SU-DHL-6 (cell line): ENCODE results near the gene CIB4.

ENCODE experiments used
- H2AFZ ChIP-seq: fragments of 200-600 bp; sonication (generic); 2 replicates; pipeline ENCODE4 v1.6.1; 2014; ENCODE audit warnings: low read depth, mild to moderate bottlenecking, moderate library complexity, mixed read lengths, antibody characterized with exemption, low read length; ENCODE audit not compliant: severe bottlenecking
- H3F3A ChIP-seq: fragments of 200-600 bp; shearing (Covaris generic); 2 replicates; pipeline ENCODE4 v1.6.0; 2016; ENCODE audit warnings: antibody characterized with exemption, mild to moderate bottlenecking; ENCODE audit not compliant: insufficient read depth
- H3K27ac ChIP-seq: fragments of 200-600 bp; sonication (generic); 2 replicates; pipeline ENCODE4 v1.5.1; 2016; ENCODE audit warnings: low read depth, mild to moderate bottlenecking, low read length, moderate library complexity, mixed read lengths
- H3K27me3 ChIP-seq: fragments of 200-600 bp; sonication (generic), shearing (Covaris generic); 2 replicates; pipeline ENCODE4 v1.6.0; 2014; ENCODE audit warnings: mild to moderate bottlenecking, low read length
- H3K36me3 ChIP-seq: fragments of 200-600 bp; sonication (generic); 2 replicates; pipeline ENCODE4 v1.6.1; 2014; ENCODE audit warnings: mild to moderate bottlenecking, low read length, mixed read lengths
- H3K4me2 ChIP-seq: fragments of 300-600, 200-600 bp; shearing (Covaris generic), sonication (generic); 2 replicates; pipeline ENCODE4 v1.6.0; 2014; ENCODE audit warnings: low read length, low read depth, mild to moderate bottlenecking; ENCODE audit not compliant: poor library complexity, severe bottlenecking
- H3K4me3 ChIP-seq: fragments of 200-600 bp; sonication (generic); 2 replicates; pipeline ENCODE4 v1.5.1; 2014; ENCODE audit warnings: antibody characterized with exemption, low read length, mild to moderate bottlenecking, mixed read lengths; ENCODE audit not compliant: insufficient read depth, poor library complexity, severe bottlenecking
- H3K79me2 ChIP-seq: fragments of 200-600 bp; sonication (generic); 2 replicates; pipeline ENCODE4 v1.6.1; 2014; ENCODE audit warnings: mild to moderate bottlenecking, low read length, moderate library complexity; ENCODE audit not compliant: insufficient read depth
- H3K9ac ChIP-seq: fragments of 200-600 bp; sonication (generic); 2 replicates; pipeline ENCODE4 v1.7.0; 2014; ENCODE audit warnings: mild to moderate bottlenecking, low read length
- H3K9me2 ChIP-seq: fragments of 200-600 bp; sonication (generic); replicated peaks from 2 replicates; pipeline ENCODE4 v1.6.1; 2014; ENCODE audit warnings: low read length; ENCODE audit not compliant: insufficient read depth
- H3K9me3 ChIP-seq: fragments of 200-600 bp; sonication (generic); 2 replicates; pipeline ENCODE4 v1.6.1; 2014; ENCODE audit warnings: low read length, mixed read lengths; ENCODE audit not compliant: insufficient read depth
- H4K20me1 ChIP-seq: fragments of 200-600 bp; sonication (generic); 2 replicates; pipeline ENCODE4 v1.6.1; 2014; ENCODE audit warnings: low read depth, mild to moderate bottlenecking, antibody characterized with exemption, low read length, moderate library complexity, mixed read lengths
- CTCF ChIP-seq: fragments of 200-600 bp; sonication (generic); IDR thresholded peaks from one replicate; pipeline ENCODE4 v1.5.1; 2017; ENCODE audit warnings: antibody characterized with exemption, mild to moderate bottlenecking, low read length, moderate library complexity; ENCODE audit not compliant: insufficient read depth, poor library complexity, severe bottlenecking
- EZH2phosphoT487 ChIP-seq: fragments of 200-600 bp; sonication (generic), shearing (Covaris generic); conservative IDR thresholded peaks from 2 replicates; pipeline ENCODE4 v1.6.1; 2018; ENCODE audit warnings: mild to moderate bottlenecking, antibody characterized with exemption, low read length, moderate library complexity, mixed read lengths

Gene CIB4

GRCh38 chr2:26534865-26535662 is 106.1 kb downstream of the CIB4 start:
- H3K4me3 ChIP-seq: no peak overlapping the region
- H3K9me3 ChIP-seq: no peaks in the 10 kb centered on the region
- no peak overlapping the region for H3K9ac ChIP-seq
- no peak overlapping the region for H3K27ac ChIP-seq
- H4K20me1 ChIP-seq: no peaks in the 10 kb centered on the region
- TF ChIP-seq EZH2phosphoT487 (no peak), CTCF (no peak)
- no peak overlapping the region for H3K4me2 ChIP-seq
- H3F3A ChIP-seq: no peaks in the 10 kb centered on the region
- no peaks in the 10 kb centered on the region for H3K79me2 ChIP-seq
- no peaks in the 10 kb centered on the region for H3K36me3 ChIP-seq
- no peaks in the 10 kb centered on the region for H3K27me3 ChIP-seq
- no peak overlapping the region for H2AFZ ChIP-seq
- no peaks in the 10 kb centered on the region for H3K9me2 ChIP-seq

- no peaks in the 10 kb centered on the region for H3K27me3 ChIP-seq
- no peaks in the 10 kb centered on the region for H3K36me3 ChIP-seq
- no peak overlapping the region for H3K4me3 ChIP-seq
- H3K9me3 ChIP-seq: no peaks in the 10 kb centered on the region
- H3F3A ChIP-seq: no peaks in the 10 kb centered on the region
- H3K4me2 ChIP-seq: no peak overlapping the region
- no peak overlapping the region for H3K9ac ChIP-seq
- H3K9me2 ChIP-seq: no peaks in the 10 kb centered on the region
- H3K79me2 ChIP-seq: no peaks in the 10 kb centered on the region
- TF ChIP-seq EZH2phosphoT487: no peak
- TF ChIP-seq CTCF: no peak
- H2AFZ ChIP-seq: no peak overlapping the region
- H3K27ac ChIP-seq: no peak overlapping the region
- H4K20me1 ChIP-seq: no peaks in the 10 kb centered on the region
These were observed 106.9 kb downstream of the CIB4 start for GRCh38 chr2:26534098-26534864.

DNA sequence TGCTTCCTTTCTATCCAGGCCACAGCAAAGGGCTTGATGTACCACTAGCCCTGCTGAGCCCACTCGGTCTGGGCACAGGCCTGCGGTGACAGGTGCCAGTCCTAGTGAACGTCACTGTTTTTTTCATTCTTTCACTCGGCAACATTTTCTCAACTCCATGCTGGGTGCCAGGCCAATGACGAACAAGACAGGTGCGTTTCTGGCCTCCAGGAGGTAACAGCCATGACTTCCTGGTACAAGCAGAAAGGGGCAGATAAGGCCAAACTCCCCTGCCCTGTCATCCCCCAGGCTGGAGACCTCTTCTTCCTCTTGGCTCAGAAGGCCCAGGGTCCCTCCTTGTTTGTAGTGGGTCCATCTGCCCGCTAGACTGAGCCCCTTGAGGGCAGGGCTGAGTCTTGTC is 107.5 kb downstream of the CIB4 start:
- Histone ChIP-seq H3K79me2 (no peaks in the 10 kb centered on the region), H3K9me3 (no peaks in the 10 kb centered on the region), H3K4me3 (no peak overlapping the region), H3K27me3 (no peaks in the 10 kb centered on the region), H3K27ac (no peak overlapping the region), H3K36me3 (no peaks in the 10 kb centered on the region), H3K9me2 (no peaks in the 10 kb centered on the region), H4K20me1 (no peaks in the 10 kb centered on the region), H2AFZ (no peak overlapping the region), H3K9ac (no peak overlapping the region), H3K4me2 (no peak overlapping the region), H3F3A (no peaks in the 10 kb centered on the region)
- no peak for TF ChIP-seq CTCF
- TF ChIP-seq EZH2phosphoT487: no peak
